Measurements from ENCODE around the gene GABBR2.
"Not testable (repeated sequence)": the region's sequence is repeated elsewhere in the genome, so short reads cannot be mapped to it uniquely, and the experiment has no call there.

GABBR2 gene

DNA sequence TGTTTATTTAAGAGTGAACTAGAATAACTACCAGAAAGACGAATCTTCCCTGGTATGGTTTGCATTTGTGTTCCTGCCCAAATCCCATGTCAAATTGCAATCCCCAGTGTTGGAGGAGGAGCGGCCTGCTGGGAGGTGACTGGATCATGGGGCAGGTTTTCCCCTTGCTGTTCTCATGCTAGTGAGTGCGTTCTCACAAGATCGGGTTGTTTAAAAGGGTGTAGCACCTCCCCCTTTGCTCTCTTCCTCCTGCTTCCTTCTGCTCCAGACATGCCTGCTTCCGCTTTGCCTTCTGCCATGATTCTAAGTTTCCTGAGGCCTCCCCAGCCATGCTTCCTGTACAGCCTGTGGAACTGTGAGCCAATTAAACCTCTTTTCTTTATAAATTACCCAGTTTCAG lies 242.9 kb downstream of the GABBR2 start:
- no peak for DNase-seq

DNA sequence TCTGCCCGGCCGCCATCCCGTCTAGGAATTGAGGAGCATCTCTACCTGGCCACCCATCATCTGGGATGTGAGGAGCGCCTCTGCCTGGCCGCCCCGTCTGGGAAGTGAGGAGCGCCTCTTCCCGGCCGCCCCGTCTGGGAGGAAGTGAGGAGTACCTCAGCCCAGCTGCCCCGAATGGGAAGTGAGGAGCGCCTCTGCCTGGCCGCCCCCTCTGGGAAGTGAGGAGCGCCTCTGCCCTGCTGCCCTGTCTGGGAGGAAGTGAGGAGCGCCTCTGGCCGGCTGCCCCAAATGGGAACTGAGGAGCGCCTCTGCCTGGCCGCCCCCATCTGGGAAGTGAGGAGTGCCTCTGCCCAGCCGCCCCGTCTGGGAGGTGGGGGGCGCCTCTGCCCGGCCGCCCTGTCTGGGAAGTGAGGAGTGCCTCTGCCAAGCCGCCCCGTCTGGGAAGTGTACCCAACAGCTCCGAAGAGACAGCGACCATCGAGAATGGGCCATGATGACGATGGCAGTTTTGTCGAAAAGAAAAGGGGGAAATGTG lies 244.5 kb downstream of the GABBR2 start:
- not testable (repeated sequence) for DNase-seq

DNA sequence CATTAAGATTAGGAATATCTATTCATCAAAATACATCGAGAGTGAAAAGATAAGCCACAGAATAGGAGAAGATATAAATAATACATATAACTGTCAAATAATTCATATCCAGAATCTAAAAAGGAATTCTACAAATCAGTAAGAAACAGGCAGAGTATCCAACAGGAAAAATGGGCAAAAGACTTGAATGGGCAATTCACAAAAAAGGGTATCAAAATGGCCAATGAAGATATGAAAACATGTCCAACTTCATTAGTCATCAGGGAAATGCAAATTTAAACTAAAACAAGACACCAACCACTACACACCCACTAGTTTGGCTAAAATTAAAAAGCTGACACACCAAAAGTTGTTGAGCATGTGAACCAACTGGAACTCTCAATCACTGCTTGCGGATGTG lies 246.4 kb downstream of the GABBR2 start:
- DNase-seq, result no peak

DNA sequence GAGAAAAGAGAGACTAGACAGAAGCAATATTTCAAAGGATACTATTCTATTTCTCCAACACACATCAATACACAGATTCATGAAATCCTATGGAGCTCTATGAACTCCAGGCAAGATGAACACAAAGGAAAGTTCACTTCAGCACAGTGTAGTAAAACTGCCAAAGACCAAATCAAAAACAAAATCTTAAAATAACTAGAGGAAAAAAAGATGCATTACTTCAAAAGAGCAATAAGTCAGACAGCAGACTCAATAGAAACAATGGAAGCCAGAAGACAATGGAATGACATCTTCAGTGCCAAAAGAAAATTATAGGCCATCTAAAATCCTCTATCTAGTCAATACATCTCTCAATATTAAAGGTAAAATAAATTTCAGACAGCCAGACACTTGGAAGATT lies 248.0 kb downstream of the GABBR2 start:
- DNase-seq, result no peak

DNA sequence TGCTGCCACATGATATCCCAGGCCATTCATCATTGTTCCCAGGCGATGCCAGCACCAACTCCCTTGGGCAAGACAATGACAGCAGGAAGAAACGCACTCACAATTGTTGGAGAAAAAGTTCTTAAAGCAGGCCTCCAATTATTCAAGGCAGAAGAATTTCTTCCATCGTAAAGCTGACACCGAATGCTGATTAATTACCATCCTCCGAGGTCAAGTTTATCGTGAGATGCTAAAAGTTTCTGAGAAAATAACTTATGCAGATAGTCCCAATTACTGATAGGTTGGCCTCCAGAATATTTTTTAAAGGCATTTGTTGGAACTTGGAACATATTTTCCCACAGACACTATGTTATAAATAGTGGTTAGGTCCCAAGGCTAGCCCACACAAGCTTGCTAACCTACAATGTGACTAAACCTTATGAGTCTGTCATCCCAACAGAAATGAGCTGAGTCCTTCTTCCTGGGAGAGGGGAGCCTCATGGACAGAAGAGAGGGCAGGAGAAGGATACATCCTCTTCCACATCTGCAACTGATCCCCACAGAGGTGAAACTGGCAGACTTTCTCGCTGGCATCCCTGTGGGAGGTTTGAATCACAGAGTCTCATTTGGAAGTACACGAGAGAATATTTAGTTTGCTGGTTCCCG lies 250.9 kb downstream of the GABBR2 start:
- no peak for DNase-seq

DNA sequence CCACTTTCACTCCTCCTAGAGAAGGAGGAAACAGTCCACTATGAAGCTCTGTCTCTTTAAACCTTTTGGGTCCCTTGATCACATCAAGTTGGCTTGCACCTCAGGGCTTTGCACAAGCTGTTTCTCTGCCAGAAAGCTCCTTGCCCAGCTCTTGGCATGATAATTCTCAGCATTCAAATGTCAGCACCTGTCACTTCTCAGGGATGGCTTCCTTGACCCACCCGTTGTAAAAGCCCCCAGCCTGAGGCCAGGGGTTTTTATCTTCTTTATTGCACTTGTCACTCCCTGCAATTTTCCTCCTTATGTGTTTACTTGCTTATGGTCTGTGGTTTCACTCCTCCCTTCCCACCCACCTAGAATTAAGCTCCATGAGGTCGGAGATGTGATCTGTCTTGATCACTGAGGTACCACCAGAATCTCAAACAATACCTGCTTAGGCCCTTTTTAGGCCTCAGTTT lies 252.6 kb downstream of the GABBR2 start:
- no peak for DNase-seq

DNA sequence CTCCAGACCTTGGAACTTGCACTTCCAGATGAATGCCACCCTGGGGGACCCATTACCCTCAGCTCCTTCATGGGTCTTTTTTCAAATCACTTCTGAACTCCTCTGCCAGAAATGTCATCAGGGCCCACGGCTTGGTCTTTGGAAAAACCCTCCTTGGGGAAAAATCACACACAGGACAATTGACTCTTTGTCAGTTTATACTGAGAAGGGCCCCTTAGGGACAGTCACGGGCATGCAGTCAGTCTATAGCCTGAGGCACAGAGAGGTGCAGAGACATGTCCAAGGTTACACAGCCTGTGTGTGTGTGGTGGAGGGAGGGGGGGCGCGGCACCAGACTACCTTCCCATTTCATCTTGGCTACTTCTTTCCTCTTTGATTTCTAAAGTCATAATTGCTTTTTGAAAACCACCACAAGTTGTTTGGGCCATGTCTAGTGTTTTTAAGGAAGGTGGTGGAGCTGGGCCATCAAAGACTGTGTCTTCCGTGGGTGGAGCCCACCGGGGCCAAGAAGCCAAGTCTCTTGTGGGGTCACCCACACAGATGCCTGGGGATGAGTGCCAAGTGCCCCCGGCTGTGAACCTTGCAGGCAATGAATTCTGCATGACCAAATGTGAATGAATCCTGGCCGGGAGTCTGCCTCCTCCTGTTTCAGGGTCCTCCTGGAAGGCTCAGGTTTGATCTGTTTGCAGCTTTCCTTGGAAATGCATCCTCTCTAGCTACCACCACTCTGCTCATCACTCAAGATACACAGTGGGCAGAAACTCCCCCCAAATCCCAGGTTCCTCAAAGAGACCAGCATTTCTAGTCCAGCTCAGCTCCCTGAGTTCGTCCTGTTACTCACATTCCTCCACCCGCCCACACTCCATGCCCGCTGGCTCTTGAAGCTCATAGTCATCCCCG lies 253.2 kb downstream of the GABBR2 start:
- no peak for DNase-seq

DNA sequence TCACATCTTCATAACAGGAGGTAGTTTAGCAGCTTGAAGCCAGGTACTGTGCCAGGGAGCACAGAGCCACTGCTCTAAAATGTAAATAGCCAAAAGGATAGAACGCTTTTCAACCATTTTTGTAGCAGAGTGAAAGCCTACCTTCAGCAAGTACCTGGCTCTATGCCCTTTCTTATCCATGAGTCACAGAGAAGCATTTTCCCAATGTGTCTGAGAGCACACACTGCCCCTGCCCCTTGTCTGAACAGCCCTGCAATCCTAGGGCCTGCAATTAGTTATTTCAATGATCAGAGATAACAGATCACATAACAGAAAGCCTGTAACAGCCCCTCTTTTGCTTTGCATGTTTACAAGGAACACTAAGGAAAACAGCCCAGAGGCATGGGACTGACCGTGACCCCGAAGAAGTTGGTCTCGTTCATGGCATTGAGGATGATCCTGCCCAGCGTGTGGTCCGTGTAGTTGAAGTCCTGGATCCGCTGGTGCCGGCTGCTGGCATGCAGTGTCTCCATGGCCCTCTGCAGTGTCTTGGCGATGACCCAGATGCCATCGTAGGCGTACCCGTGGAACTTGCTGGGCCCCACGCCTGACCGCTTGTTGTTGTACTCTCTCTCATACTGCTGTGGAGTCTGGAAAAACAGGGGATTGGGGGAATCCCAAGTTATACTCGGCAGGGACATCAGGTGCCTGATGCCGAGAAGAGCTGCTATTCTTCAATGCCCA lies 255.0 kb downstream of the GABBR2 start:
- DNase-seq, result no peak

DNA sequence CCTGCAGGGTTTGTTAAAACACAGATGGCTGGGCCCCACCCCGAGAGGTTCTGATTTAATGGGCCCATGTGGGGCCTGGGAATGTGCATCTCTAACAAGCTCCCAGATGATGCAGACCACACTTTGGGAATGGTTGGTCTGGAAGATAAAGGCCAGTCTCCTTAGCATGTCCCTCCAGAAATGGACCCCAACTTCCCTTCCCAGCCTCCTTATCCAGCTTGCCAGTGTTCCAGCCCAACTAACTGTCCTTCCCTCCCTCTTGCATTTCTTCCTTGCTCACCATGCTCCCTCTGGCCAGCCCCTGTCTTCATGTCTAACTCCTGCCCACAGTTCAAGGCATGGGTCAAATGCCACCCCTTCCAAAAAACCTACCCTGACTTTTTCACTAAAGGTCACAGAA lies 257.2 kb downstream of the GABBR2 start:
- DNase-seq, result no peak

DNA sequence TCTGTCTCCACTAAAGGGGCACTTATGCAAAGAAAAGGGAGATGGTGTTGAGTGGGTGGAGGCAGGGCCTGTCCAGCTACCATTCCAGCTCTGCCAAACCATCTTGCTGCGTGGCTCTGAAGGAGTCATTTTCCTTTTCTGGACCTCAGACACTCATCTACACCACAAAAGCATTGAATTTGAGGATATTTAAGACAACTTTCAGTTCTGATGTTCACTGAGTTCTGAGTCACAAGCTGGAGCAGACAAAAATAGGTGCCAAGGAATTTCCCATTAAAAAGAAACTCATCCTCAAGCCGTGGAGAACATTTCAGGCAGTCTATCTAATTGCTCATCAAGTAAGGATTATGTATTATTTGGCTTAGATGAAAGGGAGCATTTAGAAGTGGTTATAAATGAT lies 258.2 kb downstream of the GABBR2 start:
- DNase-seq, result no peak

DNA sequence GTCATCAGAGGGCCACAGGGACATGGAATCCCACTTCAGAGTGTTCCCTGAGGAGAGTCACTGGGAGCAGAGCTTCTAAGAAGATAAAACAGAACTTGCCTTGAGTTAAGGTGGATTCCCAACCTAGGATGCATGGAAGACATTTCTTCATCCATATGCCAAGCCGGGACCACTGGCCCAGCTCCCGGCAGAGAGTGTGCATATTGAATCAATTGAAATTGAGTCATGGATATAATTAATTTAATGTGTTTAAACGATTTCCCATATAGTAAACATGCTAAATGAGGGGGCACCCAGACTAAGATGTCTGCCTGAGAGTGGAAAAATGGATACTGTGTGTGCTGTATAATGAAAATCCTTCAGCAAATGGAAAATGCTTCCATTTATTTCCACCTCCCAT lies 258.9 kb downstream of the GABBR2 start:
- no peak for DNase-seq

DNA sequence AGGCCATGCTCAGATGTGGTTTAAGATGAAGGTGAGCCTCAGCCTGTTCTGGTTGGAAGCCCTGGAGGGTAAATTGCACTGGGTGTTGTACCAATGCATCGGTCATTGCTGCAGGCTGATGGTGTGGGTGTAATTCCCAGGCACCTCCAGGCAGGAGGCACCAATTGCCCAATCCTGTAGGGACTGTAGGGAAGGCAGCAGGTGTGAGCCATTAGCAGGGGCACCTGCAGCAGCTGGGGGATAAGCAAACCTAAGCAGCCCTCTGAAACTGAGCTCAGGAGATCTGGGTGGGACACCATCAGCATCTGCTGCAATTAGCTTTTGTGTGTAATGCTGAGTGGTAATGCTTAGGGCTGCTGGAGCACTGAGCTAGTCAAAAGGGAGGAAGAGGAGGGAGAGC lies 263.2 kb downstream of the GABBR2 start:
- DNase-seq, result no peak

DNA sequence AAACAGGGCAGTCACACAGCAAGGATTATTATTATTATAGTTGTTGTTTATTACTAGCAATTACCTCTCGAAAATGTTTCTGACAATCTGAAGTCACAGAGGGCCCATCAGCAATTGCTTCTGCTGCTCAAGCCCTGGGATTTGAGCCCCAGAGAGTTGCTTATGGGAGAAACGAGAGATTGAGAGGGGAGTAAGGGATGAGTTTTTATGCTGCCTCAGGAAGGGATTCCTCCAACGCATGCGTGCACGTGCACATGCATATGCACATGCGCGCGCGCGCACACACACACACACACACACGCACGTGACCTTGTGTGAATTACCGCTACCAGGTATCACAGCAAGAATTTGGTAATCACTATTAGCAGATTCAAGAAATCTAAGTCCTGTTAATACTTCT lies 264.1 kb downstream of the GABBR2 start:
- no peak for DNase-seq

DNA sequence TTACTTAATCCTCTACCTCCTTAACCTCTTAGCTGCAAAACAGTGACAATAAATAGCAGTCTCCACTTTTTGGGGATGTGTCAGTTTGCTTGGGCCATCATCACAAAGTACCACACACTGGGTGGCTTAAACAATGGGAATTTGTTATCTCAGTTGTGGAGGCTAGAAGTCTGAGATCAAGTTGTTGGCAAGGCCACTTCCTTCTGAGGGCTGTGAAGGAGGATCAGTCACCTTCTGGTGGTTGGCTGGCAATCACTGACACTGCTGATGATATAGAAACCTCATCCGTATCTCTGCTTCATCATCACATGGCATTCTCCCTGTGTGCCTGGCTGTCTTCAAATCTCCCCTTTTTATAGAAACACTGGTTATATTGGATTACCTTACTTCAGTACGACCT lies 266.2 kb downstream of the GABBR2 start:
- no peak for DNase-seq

DNA sequence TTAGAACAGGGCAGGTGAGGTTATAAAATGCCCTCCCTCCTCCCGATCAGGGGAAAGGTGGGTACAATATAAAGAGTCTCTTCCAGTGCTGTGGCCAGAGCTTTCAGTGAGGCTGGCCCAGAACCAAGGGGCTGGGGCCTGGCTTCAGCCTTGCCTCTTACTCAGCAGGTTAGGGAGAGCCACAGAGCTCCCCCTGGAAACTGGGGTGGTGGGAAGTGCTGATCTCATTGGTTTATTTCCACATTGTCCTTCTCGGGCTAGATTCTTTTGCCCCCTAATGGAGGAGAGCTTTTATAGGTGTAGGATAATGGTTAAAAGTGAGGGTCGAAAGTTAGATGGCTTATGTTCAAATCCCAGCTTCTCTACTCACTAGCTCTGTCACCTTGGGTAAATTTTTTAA lies 266.6 kb downstream of the GABBR2 start:
- DNase-seq, result no peak

DNA sequence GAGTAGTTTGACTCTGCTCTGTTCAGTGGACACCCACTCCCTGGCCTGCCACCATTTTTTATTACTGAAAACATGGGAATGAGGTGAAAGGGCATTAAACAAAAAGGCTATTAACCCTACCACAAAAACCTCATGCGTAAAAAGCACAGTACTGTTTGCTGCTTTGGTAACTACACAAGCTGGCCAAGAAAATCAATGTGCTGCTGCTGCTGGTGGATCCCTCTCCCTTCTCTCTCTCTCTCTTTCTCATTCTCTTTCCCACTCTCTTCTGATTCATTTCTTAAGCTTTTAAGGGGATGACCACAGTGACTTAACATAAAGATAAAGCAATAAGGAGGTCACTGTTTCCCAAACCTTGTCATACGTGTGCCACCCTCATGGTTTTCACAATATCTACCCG lies 270.1 kb downstream of the GABBR2 start:
- no peak for DNase-seq

DNA sequence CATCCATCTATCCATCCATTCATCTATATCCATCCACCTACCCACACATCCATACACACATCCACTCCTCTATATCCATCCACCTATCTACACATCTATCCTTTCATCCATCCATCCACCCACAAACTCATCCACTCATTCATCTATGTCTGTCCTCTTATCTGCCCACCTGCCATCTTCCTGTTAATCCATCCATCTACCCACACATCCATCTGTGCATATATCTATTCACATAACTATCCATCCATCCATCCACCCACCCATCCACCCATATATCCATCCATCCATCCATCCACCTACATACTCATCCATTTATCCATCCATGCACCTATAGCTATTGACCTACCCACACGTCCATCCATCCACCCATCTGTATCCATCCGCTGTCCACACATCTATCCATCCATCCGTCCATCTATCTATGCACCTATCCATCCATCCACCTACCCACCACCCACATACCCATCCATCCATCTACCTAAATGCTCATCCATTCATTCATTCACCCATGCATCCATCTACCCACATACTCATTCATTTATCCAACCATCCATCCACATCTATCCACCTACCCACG lies 271.2 kb downstream of the GABBR2 start:
- DNase-seq, result no peak

DNA sequence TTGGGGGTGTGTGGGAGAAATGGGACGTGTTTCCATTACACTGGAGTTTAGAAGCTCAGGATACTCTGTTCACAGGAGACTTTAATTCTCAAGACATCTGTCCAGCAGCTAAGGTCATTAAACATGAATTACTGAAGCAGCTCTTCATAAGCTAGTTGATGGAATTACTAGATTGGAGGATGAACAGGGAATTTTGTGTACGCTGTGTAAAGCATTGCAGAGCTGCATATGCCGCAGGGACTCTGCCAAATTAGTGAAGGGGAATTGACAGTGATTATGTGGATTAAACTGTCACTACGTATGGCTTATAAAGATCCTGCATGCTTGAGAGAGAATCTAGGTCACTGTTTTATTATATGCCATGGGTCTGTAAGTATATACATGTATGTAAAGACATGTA lies 275.8 kb downstream of the GABBR2 start:
- DNase-seq, result no peak

DNA sequence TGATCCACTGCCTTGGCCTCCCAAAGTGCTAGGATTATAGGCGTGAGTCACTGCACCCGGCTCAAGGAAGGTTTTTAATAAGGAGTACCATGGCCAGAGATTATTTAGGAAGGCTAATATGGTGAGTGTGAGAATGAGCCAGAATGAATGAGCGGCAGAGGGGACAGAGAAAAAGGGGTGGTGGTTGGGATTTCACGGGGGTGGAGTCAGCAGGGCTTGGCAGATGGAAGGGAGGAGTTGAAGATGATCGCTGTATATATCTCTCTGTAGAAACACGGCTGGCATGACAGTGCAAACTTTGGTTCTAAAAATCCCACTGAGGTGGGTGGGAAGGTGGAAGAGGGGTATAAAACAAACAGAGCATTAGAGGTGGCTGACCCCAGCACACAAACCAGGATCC lies 276.6 kb downstream of the GABBR2 start:
- no peak for DNase-seq

DNA sequence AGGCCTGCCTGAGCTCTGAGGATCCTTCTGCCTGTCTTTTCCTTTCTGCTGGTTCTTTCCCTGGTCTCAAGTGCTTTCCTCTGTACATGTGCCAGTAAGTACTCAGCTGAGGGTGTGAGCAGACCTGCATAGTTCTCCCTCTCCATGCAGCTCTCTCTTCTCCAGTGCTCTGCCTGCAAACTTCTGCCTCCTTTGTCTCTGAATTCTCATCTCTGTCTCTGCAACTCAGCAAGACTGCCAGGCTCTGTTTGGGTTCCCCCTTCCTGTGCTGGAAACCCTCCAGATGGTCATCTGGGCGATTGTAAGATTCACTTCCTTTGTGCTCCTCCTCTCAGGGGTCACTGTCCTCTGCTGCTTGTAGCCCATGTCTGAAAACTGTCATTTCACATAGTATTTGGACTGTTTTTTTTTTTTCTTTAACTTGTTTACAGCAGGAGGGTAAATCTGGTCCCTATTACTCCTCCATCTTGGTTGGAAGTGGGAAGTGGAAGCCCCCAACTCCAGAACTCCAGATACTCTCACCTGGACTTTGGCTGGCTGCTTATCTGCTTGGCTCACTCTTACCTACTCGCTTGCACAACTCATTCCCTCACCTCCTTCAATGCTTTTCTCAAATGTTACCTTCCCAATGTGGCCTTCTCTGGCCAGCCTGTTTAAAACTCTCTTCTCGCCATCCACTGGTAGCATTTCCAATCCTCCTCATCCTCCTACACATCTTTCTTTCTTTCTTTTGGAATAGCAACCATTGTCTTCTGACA lies 278.0 kb downstream of the GABBR2 start:
- DNase-seq, result no peak

DNA sequence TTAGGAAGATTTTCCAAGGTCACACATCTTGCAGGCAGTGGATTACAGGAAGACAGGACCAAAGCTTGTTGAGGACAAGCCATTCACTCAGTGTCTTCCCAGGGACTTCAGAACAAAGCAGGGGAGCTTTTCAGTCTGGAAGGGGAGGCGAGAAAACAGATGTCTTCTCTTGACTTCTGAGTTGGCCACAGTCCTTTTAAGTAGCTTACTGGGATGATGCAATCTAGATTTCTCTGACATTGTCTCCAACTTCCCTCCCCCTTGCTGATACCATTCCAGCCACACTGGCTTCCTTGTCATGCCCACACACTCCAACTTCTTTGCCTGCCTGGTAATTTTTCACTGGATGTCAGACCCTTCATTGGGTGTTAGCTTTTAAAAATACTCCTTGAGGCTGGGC lies 279.1 kb downstream of the GABBR2 start:
- no peak for DNase-seq

DNA sequence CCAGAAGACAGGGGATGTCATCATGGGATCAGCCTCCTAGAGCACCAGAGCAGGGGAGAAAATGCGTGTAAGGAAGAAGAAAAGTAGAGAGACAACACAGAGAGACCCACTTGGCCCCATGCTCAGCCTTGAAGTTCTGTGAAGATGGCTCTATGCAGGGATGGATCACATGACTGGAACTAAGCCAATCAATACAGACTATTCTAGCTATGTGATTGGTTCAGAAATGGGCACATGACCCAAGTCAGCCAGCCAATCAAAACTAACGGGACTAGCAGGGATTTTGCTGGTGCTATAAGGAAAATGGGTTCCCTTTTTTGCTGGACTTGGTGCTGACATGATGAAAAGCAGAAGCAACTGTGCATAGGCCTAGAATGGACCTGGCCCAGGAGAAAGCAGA lies 280.3 kb downstream of the GABBR2 start:
- no peak for DNase-seq
